ENCODE measurements around the gene TMUB1. TPM values are rescaled to one million over a fixed set of nuclear protein-coding genes. Genes with fewer than 3 reads are reported as not detected.
A peak's percentile ranks its signal among the peaks of the same experiment; 100 is the strongest.

TMUB1 gene
- total RNA-seq = 12.5 TPM

GRCh38 chr7:151083071-151083823 is at the start of gene TMUB1:
TSS of gene TMUB1 (minus strand) at chr7:151083493. CDS start at chr7:151082563, 930 bp downstream.
- peaks cover 2 to 3% (median 3%) of the 10 kb centered on the region in 3 donors for H3K36me3 ChIP-seq (ENCODE audit: control insufficient read depth in 3 of 3, insufficient read depth in 3 of 3, low read length in 3 of 3)
- H3K4me3 ChIP-seq (ENCODE audit: low read length in 3 of 3) = peak within 1 kb of the TSS; percentile 64 to 95 (median 79)
- peak within 1 kb of the TSS; percentile 91 for H3K27ac ChIP-seq (ENCODE audit: low read depth, low read length)
- peak within 1 kb of the TSS; percentile 64 to 95 (median 71) for H3K9ac ChIP-seq (ENCODE audit: low read depth in 1 of 3, low read length in 3 of 3)
- H3K27me3 ChIP-seq (ENCODE audit: control insufficient read depth in 3 of 3, insufficient read depth in 3 of 3, low read length in 3 of 3) = no peaks in the 10 kb centered on the region
- H3K4me1 ChIP-seq (ENCODE audit: control insufficient read depth in 3 of 3, insufficient read depth in 3 of 3, low read length in 3 of 3) = peaks cover 55 to 68% (median 59%) of the 10 kb centered on the region in 3 donors
- no peaks in the 10 kb centered on the region for H3K9me3 ChIP-seq (ENCODE audit: control insufficient read depth in 3 of 3, low read length in 3 of 3)

DNA sequence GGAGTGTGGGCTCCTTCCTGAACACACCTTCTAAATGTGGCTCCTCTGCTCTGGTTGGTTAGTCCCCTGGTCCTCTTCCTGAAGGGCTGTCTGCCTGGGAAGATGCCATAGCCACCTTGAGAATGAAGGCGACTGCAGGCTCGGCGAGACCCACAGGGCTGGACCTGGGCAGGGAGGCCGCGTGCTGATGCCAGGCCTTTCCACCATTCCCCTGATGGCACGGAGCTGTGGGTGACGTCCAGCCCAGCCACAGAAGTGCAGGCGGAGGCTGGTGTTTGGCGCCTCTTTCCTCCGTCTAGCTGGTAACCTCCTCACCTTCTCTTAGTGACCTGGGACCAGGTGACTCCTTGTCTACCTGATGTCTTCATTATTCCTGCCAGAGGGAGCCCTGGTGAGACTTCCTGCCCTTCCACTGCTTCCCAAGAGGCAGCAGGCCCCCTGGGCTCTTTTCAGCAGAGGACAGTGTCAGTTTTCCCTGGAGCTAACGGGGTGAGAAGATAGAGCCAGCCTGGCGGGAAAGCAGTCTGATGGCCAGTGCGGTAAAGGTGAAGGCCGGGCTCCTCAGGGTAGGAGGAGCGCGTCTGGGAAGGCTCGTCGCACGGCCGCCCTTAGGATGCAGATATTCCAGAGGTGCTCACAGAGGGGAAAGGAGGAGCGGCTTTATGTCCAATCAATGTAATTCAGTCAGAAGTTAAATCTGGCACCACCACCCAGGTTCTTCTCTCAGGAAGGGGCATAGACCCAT is 49.3 kb upstream of the TMUB1 start:
- no peak overlapping the region for H3K9ac ChIP-seq (ENCODE audit: low read depth in 1 of 3, low read length in 3 of 3)
- no peak overlapping the region for H3K4me3 ChIP-seq (ENCODE audit: low read length in 3 of 3)
- peaks cover 41 to 65% (median 43%) of the 10 kb centered on the region in 3 donors for H3K36me3 ChIP-seq (ENCODE audit: control insufficient read depth in 3 of 3, insufficient read depth in 3 of 3, low read length in 3 of 3)
- no peaks in the 10 kb centered on the region for H3K27me3 ChIP-seq (ENCODE audit: control insufficient read depth in 3 of 3, insufficient read depth in 3 of 3, low read length in 3 of 3)
- H3K9me3 ChIP-seq (ENCODE audit: control insufficient read depth in 3 of 3, low read length in 3 of 3) = no peaks in the 10 kb centered on the region
- H3K27ac ChIP-seq (ENCODE audit: low read depth, low read length) = no peak overlapping the region
- peaks cover 6 to 14% (median 12%) of the 10 kb centered on the region in 3 donors for H3K4me1 ChIP-seq (ENCODE audit: control insufficient read depth in 3 of 3, insufficient read depth in 3 of 3, low read length in 3 of 3)

DNA sequence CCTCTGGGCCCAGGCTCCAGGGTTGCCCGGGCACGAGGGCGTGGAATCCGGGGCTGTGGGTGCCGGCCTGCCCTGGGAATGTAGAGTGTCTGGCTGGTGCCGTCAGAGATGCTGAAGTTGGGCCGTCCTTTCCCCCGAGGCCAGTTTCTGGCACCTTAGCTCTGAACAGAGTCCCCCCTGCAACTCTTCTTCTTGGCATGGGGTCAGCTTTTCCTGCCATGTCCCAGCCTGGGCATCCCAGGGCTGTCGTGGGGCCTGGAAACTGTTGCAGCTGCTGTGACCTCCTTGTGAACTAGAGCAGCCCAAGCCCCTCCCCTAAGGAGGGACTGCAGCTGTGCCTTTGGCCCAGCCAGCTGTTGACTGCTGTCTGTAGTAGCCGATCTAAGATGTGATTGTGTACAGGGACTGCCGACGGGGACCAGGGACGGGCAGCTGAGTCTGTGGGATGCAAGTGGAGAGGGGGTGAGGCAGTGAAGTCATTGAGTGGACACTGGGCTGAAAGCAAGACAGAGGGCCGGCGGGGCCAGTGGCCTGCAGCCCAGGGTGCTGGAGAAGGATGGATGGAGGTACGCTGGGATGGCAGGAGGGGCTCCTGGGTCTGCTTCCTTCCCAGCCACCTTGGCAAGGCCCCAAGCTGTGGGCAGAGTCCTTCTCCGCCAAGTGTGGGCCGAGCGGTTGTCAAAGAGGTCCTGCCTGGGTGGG is 48.5 kb upstream of the TMUB1 start:
- Histone ChIP-seq H3K36me3 (ENCODE audit: control insufficient read depth in 3 of 3, insufficient read depth in 3 of 3, low read length in 3 of 3) (peaks cover 37 to 63% (median 43%) of the 10 kb centered on the region in 3 donors), H3K4me1 (ENCODE audit: control insufficient read depth in 3 of 3, insufficient read depth in 3 of 3, low read length in 3 of 3) (peaks cover 6 to 16% (median 12%) of the 10 kb centered on the region in 3 donors), H3K9ac (ENCODE audit: low read depth in 1 of 3, low read length in 3 of 3) (no peak overlapping the region), H3K9me3 (ENCODE audit: control insufficient read depth in 3 of 3, low read length in 3 of 3) (no peaks in the 10 kb centered on the region), H3K4me3 (ENCODE audit: low read length in 3 of 3) (no peak overlapping the region), H3K27me3 (ENCODE audit: control insufficient read depth in 3 of 3, insufficient read depth in 3 of 3, low read length in 3 of 3) (no peaks in the 10 kb centered on the region), H3K27ac (ENCODE audit: low read depth, low read length) (no peak overlapping the region)

DNA sequence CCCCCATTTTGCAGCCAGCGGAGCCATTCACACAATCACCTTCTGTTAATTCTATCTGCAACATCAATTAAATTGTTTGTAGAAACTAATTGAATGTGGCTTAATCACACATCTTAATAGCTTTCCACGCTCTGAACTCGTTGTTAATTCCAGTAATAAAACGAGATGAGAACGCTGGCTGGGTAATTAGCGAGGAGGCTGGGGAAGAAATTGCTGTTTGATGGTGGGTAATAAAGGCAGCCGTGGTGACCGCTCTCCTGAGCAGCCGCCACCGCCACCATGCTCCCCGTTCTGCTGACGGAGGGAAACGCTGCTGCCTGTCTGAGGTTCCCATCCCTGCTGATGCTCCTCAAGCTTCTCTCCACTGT is 47.9 kb upstream of the TMUB1 start:
- peaks cover 35 to 58% (median 41%) of the 10 kb centered on the region in 3 donors for H3K36me3 ChIP-seq (ENCODE audit: control insufficient read depth in 3 of 3, insufficient read depth in 3 of 3, low read length in 3 of 3)
- peaks cover 6 to 20% (median 12%) of the 10 kb centered on the region in 3 donors for H3K4me1 ChIP-seq (ENCODE audit: control insufficient read depth in 3 of 3, insufficient read depth in 3 of 3, low read length in 3 of 3)
- H3K9ac ChIP-seq (ENCODE audit: low read depth in 1 of 3, low read length in 3 of 3) = no peak overlapping the region
- no peak overlapping the region for H3K4me3 ChIP-seq (ENCODE audit: low read length in 3 of 3)
- H3K9me3 ChIP-seq (ENCODE audit: control insufficient read depth in 3 of 3, low read length in 3 of 3) = no peaks in the 10 kb centered on the region
- no peaks in the 10 kb centered on the region for H3K27me3 ChIP-seq (ENCODE audit: control insufficient read depth in 3 of 3, insufficient read depth in 3 of 3, low read length in 3 of 3)
- H3K27ac ChIP-seq (ENCODE audit: low read depth, low read length) = no peak overlapping the region

GRCh38 chr7:151130741-151131157 is 47.5 kb upstream of the TMUB1 start:
- no peaks in the 10 kb centered on the region for H3K9me3 ChIP-seq (ENCODE audit: control insufficient read depth in 3 of 3, low read length in 3 of 3)
- H3K27ac ChIP-seq (ENCODE audit: low read depth, low read length) = no peak overlapping the region
- peaks cover 30 to 57% (median 36%) of the 10 kb centered on the region in 3 donors for H3K36me3 ChIP-seq (ENCODE audit: control insufficient read depth in 3 of 3, insufficient read depth in 3 of 3, low read length in 3 of 3)
- H3K9ac ChIP-seq (ENCODE audit: low read depth in 1 of 3, low read length in 3 of 3) = no peak overlapping the region
- no peaks in the 10 kb centered on the region for H3K27me3 ChIP-seq (ENCODE audit: control insufficient read depth in 3 of 3, insufficient read depth in 3 of 3, low read length in 3 of 3)
- H3K4me1 ChIP-seq (ENCODE audit: control insufficient read depth in 3 of 3, insufficient read depth in 3 of 3, low read length in 3 of 3) = peaks cover 6 to 23% (median 15%) of the 10 kb centered on the region in 3 donors
- no peak overlapping the region for H3K4me3 ChIP-seq (ENCODE audit: low read length in 3 of 3)

GRCh38 chr7:151129960-151130591 is 46.8 kb upstream of the TMUB1 start:
- no peaks in the 10 kb centered on the region for H3K9me3 ChIP-seq (ENCODE audit: control insufficient read depth in 3 of 3, low read length in 3 of 3)
- no peak overlapping the region for H3K9ac ChIP-seq (ENCODE audit: low read depth in 1 of 3, low read length in 3 of 3)
- no peak overlapping the region for H3K27ac ChIP-seq (ENCODE audit: low read depth, low read length)
- no peaks in the 10 kb centered on the region for H3K27me3 ChIP-seq (ENCODE audit: control insufficient read depth in 3 of 3, insufficient read depth in 3 of 3, low read length in 3 of 3)
- peaks cover 25 to 51% (median 32%) of the 10 kb centered on the region in 3 donors for H3K36me3 ChIP-seq (ENCODE audit: control insufficient read depth in 3 of 3, insufficient read depth in 3 of 3, low read length in 3 of 3)
- H3K4me3 ChIP-seq (ENCODE audit: low read length in 3 of 3) = no peak overlapping the region
- peaks cover 11 to 28% (median 21%) of the 10 kb centered on the region in 3 donors for H3K4me1 ChIP-seq (ENCODE audit: control insufficient read depth in 3 of 3, insufficient read depth in 3 of 3, low read length in 3 of 3)

DNA sequence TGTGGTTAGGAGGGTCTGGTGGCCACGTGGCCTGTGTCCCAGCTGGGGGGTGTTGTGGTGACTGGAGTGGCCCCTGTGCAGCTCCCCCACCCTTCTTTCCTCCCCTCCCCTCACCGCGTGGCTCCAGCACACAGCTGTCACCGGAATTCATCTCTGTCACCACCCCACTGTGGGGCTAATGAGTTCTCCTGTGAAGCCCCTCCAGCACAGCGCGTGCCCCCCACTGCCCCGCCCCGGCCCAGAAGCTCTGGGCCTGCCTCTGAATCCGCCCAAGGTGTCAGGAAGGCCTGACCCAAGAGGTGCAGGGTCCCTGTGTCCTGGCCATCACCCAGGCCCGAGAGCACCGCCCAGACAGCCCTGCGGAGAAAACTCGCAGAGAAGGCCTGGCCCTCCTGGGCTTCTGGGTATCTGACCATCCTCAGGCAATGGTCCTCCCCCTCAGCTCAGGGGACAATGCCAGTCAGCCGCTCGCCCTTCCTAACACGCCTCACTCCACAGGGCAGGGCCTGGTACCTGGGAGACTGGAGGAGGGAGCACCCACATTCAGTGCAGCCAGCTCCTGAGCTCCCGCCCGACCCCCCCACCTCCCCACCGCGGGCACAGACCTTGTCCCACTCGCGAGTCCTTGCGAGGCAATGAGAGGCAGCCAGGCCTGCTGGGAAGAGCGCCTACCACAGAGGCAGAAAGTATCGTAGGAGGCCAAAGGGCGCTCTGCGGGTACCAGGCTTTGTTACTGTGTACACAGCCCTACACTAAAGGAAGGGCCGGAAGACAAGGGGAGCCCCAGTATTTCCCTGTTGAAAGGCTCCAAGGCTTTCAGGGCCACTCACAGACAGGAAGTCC is 46.0 kb upstream of the TMUB1 start:
- no peak overlapping the region for H3K27ac ChIP-seq (ENCODE audit: low read depth, low read length)
- H3K9ac ChIP-seq (ENCODE audit: low read depth in 1 of 3, low read length in 3 of 3) = no peak overlapping the region
- no peaks in the 10 kb centered on the region for H3K27me3 ChIP-seq (ENCODE audit: control insufficient read depth in 3 of 3, insufficient read depth in 3 of 3, low read length in 3 of 3)
- peaks cover 21 to 46% (median 29%) of the 10 kb centered on the region in 3 donors for H3K36me3 ChIP-seq (ENCODE audit: control insufficient read depth in 3 of 3, insufficient read depth in 3 of 3, low read length in 3 of 3)
- no peak overlapping the region for H3K4me3 ChIP-seq (ENCODE audit: low read length in 3 of 3)
- no peaks in the 10 kb centered on the region for H3K9me3 ChIP-seq (ENCODE audit: control insufficient read depth in 3 of 3, low read length in 3 of 3)
- peaks cover 7 to 25% (median 21%) of the 10 kb centered on the region in 3 donors for H3K4me1 ChIP-seq (ENCODE audit: control insufficient read depth in 3 of 3, insufficient read depth in 3 of 3, low read length in 3 of 3)

DNA sequence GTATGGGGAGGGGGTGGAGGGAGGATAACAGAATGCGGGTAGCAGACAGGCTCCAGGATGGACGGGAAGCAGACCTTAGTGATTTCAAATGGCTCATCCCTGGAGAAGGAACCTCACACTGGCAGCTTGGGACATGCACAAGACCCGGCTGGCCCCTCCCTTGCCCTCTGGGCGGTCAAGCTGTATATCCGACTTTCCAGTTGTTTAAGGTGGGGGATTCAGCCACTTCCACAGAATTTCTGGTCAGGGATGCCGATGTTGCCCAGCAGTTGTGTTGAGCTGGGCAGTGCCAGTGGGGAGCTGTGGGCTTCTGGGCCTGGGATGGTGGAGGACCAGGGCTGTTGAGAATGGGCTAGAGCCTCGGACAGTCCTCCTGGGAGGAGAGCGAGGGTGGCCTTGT is 45.4 kb upstream of the TMUB1 start:
- peaks cover 10 to 23% (median 21%) of the 10 kb centered on the region in 3 donors for H3K4me1 ChIP-seq (ENCODE audit: control insufficient read depth in 3 of 3, insufficient read depth in 3 of 3, low read length in 3 of 3)
- no peaks in the 10 kb centered on the region for H3K27me3 ChIP-seq (ENCODE audit: control insufficient read depth in 3 of 3, insufficient read depth in 3 of 3, low read length in 3 of 3)
- no peak overlapping the region for H3K27ac ChIP-seq (ENCODE audit: low read depth, low read length)
- H3K9me3 ChIP-seq (ENCODE audit: control insufficient read depth in 3 of 3, low read length in 3 of 3) = no peaks in the 10 kb centered on the region
- H3K9ac ChIP-seq (ENCODE audit: low read depth in 1 of 3, low read length in 3 of 3) = no peak overlapping the region
- peaks cover 22 to 44% (median 25%) of the 10 kb centered on the region in 3 donors for H3K36me3 ChIP-seq (ENCODE audit: control insufficient read depth in 3 of 3, insufficient read depth in 3 of 3, low read length in 3 of 3)
- H3K4me3 ChIP-seq (ENCODE audit: low read length in 3 of 3) = no peak overlapping the region

- Histone ChIP-seq H3K9ac (ENCODE audit: low read depth in 1 of 3, low read length in 3 of 3) (no peak overlapping the region), H3K27ac (ENCODE audit: low read depth, low read length) (no peak overlapping the region), H3K36me3 (ENCODE audit: control insufficient read depth in 3 of 3, insufficient read depth in 3 of 3, low read length in 3 of 3) (peaks cover 24 to 41% (median 25%) of the 10 kb centered on the region in 3 donors), H3K4me3 (ENCODE audit: low read length in 3 of 3) (no peak overlapping the region), H3K9me3 (ENCODE audit: control insufficient read depth in 3 of 3, low read length in 3 of 3) (no peaks in the 10 kb centered on the region), H3K27me3 (ENCODE audit: control insufficient read depth in 3 of 3, insufficient read depth in 3 of 3, low read length in 3 of 3) (no peaks in the 10 kb centered on the region), H3K4me1 (ENCODE audit: control insufficient read depth in 3 of 3, insufficient read depth in 3 of 3, low read length in 3 of 3) (peaks cover 10 to 23% (median 21%) of the 10 kb centered on the region in 3 donors)
Observed at GRCh38 chr7:151128144-151128543, 44.9 kb upstream of the TMUB1 start.

Data from skeletal muscle tissue (tissue), 4 donors.